EH (cell line): ENCODE data around the gene OSBPL3.
"Not testable (repeated sequence)": the region's sequence is repeated elsewhere in the genome, so short reads cannot be mapped to it uniquely, and the experiment has no call there.

Experiments used
- DNase-seq: peaks from one replicate; pipeline ENCODE4 v3.0.0-alpha.2; 2015; ENCODE audit warnings: low read depth

OSBPL3 gene

DNA sequence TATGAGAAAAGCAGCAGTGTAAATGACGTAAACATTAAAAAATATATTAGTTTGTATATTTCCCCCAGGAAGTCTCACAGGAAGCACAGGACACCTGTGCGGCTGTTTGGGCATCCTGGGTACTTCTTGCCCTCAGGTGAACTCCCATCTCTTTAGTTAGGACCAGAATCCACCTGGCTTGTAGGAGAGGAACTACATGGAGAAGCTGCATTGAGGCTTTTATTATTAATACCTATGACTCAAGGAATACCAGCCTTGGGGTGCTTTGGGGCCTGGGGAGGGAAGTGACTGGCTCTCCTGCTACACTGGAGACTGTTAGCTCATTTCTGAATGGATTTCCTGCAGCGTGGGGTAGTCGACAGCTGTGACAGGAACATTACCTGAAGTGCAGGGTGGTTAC, 182.7 kb downstream of the OSBPL3 start:
- no peak for DNase-seq

- DNase-seq: no peak
Observed at GRCh38 chr7:24795407-24795767, 184.6 kb downstream of the OSBPL3 start.

DNA sequence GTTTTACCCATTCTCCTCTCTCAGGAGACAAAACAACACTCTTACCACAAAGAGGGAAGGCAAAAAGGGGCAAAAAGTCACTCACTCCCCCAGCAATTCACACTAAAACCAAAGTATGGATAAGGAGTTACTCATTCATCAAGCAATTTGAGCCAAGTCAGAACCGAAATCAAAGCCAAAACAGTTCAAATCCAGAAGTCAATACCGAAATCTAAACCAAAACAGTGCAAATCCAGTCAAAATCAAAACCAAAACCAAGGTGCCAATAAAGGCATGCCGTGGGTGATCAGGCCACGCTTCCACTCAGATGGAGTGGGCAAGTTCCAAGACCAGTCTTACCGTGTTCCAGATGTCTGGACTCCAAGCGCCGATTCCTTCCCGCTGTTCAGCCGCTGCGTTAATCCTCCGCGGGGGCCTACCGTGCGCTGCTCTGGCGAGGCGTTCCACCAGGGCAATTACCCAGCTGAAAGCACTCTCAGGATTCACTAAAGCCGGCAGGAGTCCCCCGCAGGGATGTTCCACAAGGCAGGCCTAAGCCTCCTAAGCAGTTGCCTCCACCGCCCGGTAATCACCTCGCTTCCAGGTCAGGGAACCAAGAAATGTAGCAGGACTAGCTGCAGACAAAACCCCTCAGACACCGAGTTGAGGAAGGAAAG, 185.1 kb downstream of the OSBPL3 start:
- DNase-seq: not testable (repeated sequence)

GRCh38 chr7:24793982-24794648, 185.9 kb downstream of the OSBPL3 start:
- no peak for DNase-seq

DNA sequence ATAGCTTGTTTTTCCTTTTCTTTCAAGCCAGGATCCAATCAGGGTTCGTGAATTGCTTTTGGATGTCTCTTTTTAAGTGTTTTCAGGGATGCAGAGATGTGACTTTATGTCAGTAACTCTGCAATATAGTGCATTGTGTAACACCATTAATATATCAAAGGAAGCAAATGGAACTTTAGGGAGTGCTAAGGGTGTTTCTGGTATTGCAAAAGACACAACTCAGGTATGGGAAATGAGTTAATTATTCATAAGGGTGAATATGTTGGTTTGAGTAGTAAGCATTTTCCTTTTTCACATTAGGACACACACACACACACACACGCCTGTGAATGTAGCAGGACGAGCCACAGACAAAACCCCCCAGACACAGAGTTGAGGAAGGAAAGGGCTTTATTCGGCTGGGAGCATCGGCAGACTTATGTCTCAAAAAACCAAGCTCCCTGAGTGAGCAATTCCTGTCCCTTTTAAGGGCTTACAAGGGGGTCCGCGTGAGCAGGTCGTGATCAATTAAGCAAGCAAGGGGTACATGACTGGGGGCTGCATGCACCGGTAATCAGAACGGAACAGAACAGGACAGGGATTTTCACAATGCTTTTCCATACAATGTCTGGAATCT, 190.9 kb downstream of the OSBPL3 start:
- DNase-seq: no peak

DNA sequence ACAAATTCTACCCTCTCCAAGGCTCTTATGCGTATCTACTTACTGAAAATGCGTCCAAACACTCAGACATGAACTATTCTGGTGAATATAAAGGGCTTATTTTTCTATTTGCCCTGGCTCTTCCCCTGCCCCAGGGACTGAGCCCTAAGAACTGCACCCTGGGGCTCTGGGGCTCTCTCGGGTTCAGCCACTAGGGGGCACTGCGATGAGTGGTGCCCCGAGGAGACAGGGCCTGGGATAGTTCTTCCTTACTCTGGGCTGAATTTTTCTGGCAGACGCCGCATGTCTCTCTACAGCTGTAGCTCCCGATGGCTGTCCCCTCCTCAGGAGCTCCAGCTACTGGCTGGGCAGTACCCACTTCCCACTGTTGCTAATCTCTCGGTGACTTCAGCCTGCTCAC, 191.9 kb downstream of the OSBPL3 start:
- no peak for DNase-seq

- DNase-seq: peak; percentile 99
Observed at GRCh38 chr7:24786941-24787340, 193.0 kb downstream of the OSBPL3 start.

- DNase-seq: no peak
Observed at GRCh38 chr7:24786306-24786705, 193.7 kb downstream of the OSBPL3 start.

- no peak for DNase-seq
Observed at GRCh38 chr7:24784277-24784676, 195.7 kb downstream of the OSBPL3 start.

GRCh38 chr7:24783698-24784097, 196.3 kb downstream of the OSBPL3 start:
- DNase-seq: peak; percentile 43

DNA sequence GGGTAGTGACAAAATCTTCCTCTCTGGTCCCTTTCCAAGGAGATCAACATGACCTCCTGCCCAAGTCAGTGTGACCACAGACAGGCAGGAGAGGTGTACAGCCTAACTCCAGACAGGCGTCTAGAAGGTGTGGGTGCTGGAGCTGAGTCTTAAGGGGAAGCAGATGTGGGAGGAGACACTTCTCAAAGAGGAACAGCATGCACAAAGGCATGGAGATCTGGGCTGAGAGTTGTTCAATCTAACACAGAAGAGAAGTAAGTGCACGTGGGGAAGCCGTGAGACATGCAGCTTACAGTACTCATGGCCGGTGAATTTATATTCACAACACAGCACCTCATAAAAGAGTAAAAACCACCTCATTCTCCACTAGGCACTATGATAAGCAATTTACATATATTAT, 198.9 kb downstream of the OSBPL3 start:
- no peak for DNase-seq

GRCh38 chr7:24779283-24779655, 200.7 kb downstream of the OSBPL3 start:
- no peak for DNase-seq

DNA sequence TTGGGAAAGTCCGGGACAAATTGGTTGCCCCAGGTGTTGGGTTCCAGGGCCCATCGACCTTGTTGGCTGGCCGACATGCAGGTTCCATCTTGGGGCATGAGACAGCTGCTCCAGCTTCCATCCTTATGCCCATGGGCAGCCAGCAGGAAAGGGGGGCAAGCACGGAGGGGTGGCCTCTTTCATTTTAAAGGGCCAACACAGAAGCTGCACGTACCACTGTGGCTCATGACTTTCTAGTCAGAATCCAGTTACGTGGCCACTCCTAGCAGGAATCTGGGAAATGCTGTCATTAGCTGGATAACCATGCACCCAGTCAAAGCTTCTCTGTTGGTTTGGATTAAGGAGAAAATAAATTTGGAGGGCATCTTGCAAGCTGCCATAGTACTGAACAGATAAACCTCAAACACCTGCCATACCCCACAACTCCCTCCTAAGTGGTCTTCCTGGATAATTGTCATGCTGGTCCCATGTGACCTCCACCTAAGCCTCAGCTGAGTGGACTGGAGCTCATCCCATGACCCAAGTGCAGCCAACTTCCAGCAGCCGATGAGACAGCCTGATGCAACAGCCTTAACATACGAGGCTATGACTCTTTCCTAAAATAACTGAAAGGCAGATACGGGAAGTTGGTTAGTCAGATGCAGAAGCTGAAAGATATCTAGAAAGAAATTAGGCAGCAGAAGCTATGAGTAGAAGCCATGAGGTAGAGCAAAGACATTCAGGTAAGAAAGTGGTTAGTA, 201.3 kb downstream of the OSBPL3 start:
- peak; percentile 94 for DNase-seq

GRCh38 chr7:24777806-24778205, 202.2 kb downstream of the OSBPL3 start:
- DNase-seq: no peak

DNA sequence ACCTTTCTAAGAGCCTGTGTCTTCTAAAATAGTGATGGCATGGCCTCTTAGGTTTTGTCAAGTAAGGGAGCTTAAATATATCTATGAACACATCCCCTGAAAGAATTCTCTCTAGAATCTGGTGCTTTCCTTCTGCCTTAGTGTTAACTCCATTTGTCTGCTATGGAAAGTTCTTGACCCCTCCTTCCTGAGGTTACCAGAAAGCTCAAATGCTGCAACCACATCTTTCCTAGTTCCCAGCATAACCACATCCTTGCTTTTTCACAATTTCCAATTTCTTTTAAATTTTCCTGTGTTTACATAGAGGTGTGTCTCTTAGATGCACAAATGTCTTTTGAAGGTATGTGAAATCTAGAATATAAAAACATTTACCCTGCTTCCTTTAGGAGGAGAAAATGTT, 206.3 kb downstream of the OSBPL3 start:
- DNase-seq: peak; percentile 27

DNA sequence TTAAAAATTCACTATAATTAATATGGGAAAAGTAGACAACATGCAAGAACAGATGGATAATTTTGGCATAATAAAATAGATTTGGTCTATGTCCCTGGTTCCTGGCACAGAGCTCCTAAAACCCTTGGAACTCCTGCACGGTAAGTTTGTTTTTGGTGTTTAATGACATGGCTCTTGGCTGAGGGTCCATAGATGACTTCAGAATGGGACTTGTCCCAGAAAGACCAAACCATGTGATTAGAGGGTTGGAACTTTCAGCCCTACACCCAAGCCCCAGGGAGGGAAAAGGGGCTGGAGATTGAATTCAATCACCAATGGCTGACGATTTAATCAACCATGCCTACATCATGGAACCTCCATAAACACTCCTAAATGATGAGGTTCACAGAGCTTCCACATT, 210.1 kb downstream of the OSBPL3 start:
- no peak for DNase-seq

DNA sequence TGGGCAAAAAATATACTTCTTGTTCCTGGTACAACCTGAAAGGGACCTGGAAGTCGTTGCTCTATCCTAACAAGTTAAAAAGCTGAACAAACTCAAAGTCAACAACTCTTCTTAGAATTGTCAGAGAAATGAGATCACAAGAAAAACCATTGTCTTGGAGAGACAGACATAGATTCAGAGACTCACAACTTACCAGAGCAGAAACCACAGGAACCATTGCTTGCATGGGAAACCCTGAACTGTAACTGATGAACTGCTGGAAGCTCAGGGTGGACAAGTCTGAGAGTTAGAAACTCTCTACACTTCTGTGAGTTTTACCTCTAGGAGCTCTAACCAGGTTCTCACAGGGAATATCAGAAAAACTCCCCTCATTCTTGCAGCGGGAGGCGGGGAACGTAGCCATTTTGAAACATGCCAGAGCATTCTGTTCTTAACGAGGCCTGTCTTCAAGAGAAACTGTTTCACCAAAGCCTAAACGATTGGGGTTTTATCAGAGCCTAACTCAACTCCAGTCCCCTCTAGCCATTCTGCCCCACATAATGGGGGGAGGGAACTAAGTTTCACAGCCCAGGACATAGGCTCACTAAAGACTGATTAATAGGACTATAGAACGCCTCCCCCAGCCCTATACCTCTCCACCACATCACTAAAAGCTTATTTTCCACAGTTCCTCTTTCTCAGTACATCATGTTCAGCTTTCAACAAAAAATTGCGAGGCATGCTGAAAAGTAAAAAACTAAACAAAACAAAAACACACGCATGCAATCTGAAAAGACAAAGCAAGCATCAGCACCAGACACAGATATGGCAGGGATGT, 210.8 kb downstream of the OSBPL3 start:
- no peak for DNase-seq

DNA sequence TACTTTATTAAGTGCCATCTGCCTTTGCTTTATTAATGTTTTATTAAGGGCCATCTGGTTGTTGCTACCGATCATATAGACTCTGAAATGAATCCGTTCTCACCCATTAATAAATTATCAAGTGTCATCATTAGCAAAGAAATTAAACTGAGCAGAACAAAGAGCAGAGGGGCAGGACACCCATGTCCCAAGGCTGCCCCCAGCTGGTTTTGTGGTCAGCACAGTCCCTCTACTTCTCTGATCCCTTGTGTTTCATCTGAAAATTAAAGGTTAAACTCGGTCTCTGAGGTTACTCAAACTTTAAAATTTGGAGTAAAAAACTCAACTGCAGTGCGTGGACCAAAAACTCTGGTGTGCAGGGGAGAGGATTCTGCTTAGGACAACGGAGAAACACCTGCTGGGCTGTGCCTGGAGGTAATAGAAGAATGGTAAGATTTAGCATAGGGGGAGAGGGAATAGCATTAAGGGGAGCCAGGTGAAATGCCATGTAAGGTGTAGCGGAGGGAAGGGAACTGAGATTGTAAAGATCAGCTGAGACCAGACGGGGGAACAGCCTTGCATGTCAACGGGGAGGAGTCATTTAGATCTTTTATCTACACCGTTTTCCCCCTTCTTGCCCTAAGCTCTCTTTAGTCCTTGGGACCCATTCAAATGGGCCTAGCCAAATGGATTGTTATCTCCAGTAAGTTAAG, 212.0 kb downstream of the OSBPL3 start:
- no peak for DNase-seq

- peak; percentile 37 for DNase-seq
Observed at GRCh38 chr7:24764972-24765744, 214.8 kb downstream of the OSBPL3 start.

GRCh38 chr7:24764011-24764410, 216.0 kb downstream of the OSBPL3 start:
- no peak for DNase-seq
